ENCODE data around the gene MAJIN. TPM values are rescaled to one million over a fixed set of nuclear protein-coding genes. Genes with fewer than 3 reads are reported as not detected.

MAJIN gene
- total RNA-seq, 1 donor: not detected

- no peak for TF ChIP-seq CTCF (IDR thresholded peaks at IDR 0.05; ENCODE audit: insufficient read depth, low read length)
- DNase-seq (ENCODE audit: low read depth): no peak
- no peak overlapping the region for H3K4me3 ChIP-seq (ENCODE audit: low read depth, low read length)
Measured at GRCh38 chr11:64908766-64909165, 63.1 kb downstream of the MAJIN start.

GRCh38 chr11:64906314-64906635, 65.6 kb downstream of the MAJIN start:
- no peak for DNase-seq (ENCODE audit: low read depth)
- TF ChIP-seq CTCF (IDR thresholded peaks at IDR 0.05; ENCODE audit: insufficient read depth, low read length): no peak
- no peak overlapping the region for H3K4me3 ChIP-seq (ENCODE audit: low read depth, low read length)

GRCh38 chr11:64905516-64906313, 66.2 kb downstream of the MAJIN start:
- H3K4me3 ChIP-seq (ENCODE audit: low read depth, low read length): no peak overlapping the region
- no peak for DNase-seq (ENCODE audit: low read depth)
- no peak for TF ChIP-seq CTCF (IDR thresholded peaks at IDR 0.05; ENCODE audit: insufficient read depth, low read length)

- no peak for TF ChIP-seq CTCF (IDR thresholded peaks at IDR 0.05; ENCODE audit: insufficient read depth, low read length)
- H3K4me3 ChIP-seq (ENCODE audit: low read depth, low read length): no peak overlapping the region
- no peak for DNase-seq (ENCODE audit: low read depth)
Measured at GRCh38 chr11:64903291-64903833, 68.5 kb downstream of the MAJIN start.

- DNase-seq (ENCODE audit: low read depth): no peak
- no peak for TF ChIP-seq CTCF (IDR thresholded peaks at IDR 0.05; ENCODE audit: insufficient read depth, low read length)
- H3K4me3 ChIP-seq (ENCODE audit: low read depth, low read length): no peak overlapping the region
Measured at GRCh38 chr11:64902102-64902900, 69.6 kb downstream of the MAJIN start.

GRCh38 chr11:64900774-64901173, 71.1 kb downstream of the MAJIN start:
- TF ChIP-seq CTCF (IDR thresholded peaks at IDR 0.05; ENCODE audit: insufficient read depth, low read length): no peak
- H3K4me3 ChIP-seq (ENCODE audit: low read depth, low read length): no peak overlapping the region
- no peak for DNase-seq (ENCODE audit: low read depth)

Data from fibroblast of the aortic adventitia (primary cell).